Mesodermal cell (in vitro differentiated cells): ENCODE data around the gene ZGLP1.
A peak's percentile ranks its signal among the peaks of the same experiment; 100 is the strongest.

Source experiments
- H3K27ac ChIP-seq: 2 replicates; pipeline ENCODE4 v1.7.0; 2013; ENCODE audit warnings: mild to moderate bottlenecking, low read depth, low read length, moderate library complexity; ENCODE audit not compliant: severe bottlenecking
- H3K36me3 ChIP-seq: 2 replicates; pipeline ENCODE4 v1.7.1; 2013; ENCODE audit warnings: mild to moderate bottlenecking, low read length, moderate library complexity; ENCODE audit not compliant: control insufficient read depth, insufficient read depth
- H3K4me1 ChIP-seq: one replicate; pipeline ENCODE4 v1.7.1; 2013; ENCODE audit warnings: mild to moderate bottlenecking, low read length; ENCODE audit not compliant: insufficient read depth, control insufficient read depth, poor library complexity, severe bottlenecking
- H3K4me3 ChIP-seq: 2 replicates; pipeline ENCODE4 v1.7.0; 2013; ENCODE audit warnings: low read length, control low read depth, mild to moderate bottlenecking; ENCODE audit not compliant: insufficient read depth, poor library complexity, severe bottlenecking; ENCODE audit errors: extremely low read depth
- H3K9me3 ChIP-seq: 2 replicates; pipeline ENCODE4 v1.7.1; 2013; ENCODE audit warnings: mild to moderate bottlenecking, low read length, moderate library complexity; ENCODE audit not compliant: control insufficient read depth
- WGBS, 2 experiments: methylation state at CpG; one replicate each; pipeline ENCODE4 v1.1.5; 2013; ENCODE audit warnings: missing lambda C conversion rate in 2 of 2; ENCODE audit not compliant: insufficient coverage in 2 of 2; 5-methylcytosine and 5-hydroxymethylcytosine counted together

Gene ZGLP1

DNA sequence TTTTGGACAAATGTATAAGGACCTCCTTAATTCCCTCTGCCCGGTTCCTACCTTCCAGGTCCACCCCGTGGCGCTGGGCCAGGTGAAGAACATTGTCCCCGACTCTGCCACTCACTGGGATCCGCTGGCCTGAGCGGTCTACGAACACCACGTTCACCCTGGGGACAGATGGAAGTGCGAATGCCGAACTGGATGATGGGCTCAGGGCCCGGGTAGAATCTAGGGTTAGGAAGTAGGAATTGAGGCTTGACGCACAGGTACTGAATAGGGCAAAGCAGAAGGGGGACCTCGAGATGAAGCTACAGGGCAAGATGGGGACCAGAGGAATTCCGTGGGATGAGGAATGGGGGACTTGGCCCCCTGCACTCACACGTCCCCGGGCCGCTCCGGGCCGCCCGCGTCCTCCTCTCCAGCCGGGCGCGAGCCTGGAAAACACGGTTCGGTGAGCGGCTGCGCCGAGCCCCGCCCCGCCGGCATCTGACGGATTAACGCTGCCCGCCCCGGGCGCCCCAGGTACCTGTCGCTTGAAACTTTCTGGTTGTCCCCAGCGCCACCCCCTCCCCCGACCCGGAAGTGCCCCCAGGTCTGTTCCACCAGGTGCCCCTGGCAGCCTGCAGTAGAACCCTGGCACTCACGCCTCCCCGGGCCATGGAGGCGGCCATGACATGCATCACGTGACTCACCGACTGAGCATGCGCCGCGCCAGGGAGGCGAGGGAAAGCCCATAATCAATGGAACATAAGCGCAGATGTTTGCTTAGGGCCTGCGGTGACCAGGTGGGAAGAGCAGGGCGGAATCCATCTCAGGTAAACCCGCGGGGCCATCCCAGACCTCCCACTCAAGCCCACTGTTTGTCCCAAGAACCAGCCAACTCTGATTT is 6.0 kb upstream of the ZGLP1 start, which contains the start of gene FDX2:
TSS of gene FDX2 (minus strand) at position 681 of the 880 bp plus-strand sequence. CDS start at position 662, 19 bp downstream.
- Histone ChIP-seq H3K36me3 (peaks cover 50% of the 10 kb centered on the region), H3K4me3 (peak within 1 kb of the TSS; percentile 85), H3K4me1 (peaks cover 4% of the 10 kb centered on the region), H3K27ac (peak within 1 kb of the TSS; percentile 36), H3K9me3 (no peaks in the 10 kb centered on the region)
- WGBS, 2 experiments = 1 to 3% methylated on average over 38 to 47 of the region's 55 CpGs

DNA sequence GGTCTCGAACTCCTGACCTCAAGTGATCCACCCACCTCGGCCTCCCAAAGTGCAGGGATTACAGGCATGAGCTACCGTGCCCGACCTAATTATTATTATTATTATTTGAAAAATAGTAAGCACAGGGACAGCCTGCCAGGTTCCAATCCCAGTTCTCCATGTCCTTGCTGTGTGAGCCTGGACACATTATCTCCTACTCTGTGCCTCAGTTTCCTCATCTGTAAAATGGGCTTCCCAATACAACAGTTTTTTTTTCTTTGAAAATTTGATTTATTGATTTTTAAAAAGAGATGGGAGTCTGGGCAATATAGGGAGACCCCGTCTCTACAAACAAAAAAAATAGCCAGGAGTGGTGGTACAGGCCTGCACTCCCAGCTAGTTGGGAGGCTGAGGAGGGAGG is 3.3 kb downstream of the ZGLP1 start:
- peaks cover 14% of the 10 kb centered on the region for H3K36me3 ChIP-seq
- no peak overlapping the region for H3K4me3 ChIP-seq
- no peaks in the 10 kb centered on the region for H3K9me3 ChIP-seq
- H3K27ac ChIP-seq = no peak overlapping the region
- WGBS, 2 experiments = 100% methylated on average over 1 of the region's 5 CpGs; no CpG with 5 or more reads in 1 of the 2 experiments
- H3K4me1 ChIP-seq = peaks cover 5% of the 10 kb centered on the region

DNA sequence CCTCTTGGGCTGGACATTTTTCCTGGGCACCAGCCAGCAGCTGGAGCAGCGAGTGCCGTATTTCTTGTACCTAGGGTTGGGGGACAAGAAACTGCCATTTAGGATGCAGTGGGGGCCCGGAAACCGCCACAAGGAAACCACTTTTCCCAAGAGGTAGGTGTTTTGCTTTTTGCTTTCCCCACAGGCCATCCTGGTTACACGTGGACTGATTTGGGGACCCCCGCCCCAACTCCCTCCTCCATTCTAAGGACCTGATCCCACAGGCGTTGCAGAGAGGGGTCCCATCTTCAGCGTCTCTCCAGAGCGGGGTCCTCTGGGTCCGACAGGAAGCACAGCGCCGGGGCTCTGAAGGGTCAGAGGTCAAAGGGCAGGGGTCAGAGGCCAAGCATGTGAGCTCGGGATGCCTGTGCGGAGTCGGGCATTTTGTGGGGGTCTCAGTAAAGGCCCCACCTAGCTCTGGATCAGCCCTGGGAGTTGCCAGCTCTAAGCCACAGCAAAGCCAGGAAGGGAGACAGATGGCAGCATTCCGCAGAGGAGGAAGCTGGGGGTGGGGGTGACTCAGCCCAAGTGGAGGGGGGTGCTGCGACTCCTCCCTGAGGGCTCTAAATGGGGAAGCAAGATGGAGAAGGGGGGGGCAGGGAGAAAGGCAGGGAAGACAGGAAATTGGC is 4.3 kb downstream of the ZGLP1 start:
- Histone ChIP-seq H3K4me3 (no peak overlapping the region), H3K27ac (no peak overlapping the region), H3K4me1 (peaks cover 5% of the 10 kb centered on the region), H3K36me3 (peaks cover 11% of the 10 kb centered on the region), H3K9me3 (no peaks in the 10 kb centered on the region)
- 95 to 96% methylated on average over 13 to 17 of the region's 17 CpGs for WGBS, 2 experiments

DNA sequence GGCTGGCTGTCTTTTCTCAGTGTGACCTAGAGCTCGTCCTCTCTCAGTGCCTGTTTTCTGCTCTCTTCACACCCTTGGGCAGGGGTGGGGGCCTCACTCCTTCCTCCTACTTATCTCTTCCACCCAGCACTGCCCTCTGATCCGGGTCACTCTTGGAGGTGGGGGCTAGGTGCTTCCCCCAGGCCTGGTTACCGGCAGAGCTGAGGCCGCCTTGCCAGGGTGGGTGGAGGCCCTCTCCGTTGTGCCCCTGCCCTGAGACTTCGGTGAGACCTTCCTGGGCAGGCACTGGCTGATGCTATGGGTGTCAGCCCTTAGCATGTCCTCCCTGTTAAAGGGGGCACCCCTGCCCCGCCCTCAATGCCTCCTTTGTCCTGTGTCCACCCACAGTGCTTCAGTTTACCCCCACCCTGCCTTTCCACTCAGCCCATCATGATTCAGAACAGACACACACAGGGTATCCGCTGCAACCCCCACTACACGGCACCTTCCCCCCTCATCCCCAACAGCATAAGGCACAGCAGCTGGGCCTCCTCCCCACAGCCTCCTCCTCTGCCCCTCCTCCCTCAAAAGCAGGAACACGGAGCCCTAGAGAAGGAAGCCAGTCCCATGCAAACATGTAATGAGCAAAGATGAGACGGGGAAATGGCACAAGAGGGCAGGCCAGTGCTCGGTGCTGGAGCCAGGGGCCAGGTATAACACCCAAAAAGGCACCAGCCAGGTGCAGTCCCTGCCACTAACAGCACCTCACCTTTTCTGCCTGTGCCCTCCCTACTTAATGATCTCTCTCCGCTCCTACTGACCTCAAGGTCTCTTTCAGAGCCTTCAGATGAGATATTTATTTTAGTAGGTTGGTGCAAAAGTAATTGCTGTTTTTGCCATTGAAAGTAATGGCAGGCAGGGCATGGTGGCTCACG is 9.8 kb downstream of the ZGLP1 start:
- no peak overlapping the region for H3K4me3 ChIP-seq
- no peak overlapping the region for H3K27ac ChIP-seq
- 76 to 81% methylated on average over 9 to 11 of the region's 14 CpGs for WGBS, 2 experiments

DNA sequence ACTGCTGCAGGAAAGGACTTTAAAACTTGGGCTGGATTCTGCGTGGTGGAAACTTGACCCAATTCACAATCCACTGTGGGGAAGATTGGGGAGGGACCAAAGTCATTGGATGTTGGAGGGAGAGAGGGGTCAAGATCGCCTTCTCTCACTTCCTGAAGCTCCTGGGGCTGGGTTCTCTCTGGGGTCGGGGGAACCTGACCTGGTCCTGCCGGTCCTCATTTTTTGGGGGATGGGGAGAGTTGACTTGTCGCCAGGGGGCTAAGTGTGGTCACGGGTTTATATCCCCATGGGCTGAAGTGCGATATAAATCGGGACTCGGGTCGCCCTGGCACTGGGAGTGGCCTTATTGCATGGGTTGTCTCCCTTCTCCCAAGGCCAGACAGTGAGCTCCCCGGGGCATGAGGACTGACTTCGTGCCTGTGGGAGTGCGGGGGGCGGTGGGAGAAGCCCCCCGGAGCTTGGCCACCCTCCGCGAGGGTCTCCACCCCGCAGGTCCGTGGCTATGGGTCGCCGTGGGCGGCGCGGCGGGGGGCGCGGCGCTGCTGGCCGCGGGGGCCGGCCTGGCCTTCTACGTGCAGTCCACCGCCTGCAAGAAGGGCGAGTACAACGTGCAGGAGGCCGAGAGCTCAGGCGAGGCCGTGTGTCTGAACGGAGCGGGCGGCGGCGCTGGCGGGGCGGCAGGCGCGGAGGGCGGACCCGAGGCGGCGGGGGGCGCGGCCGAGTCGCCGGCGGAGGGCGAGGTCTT is 13.6 kb downstream of the ZGLP1 start:
- Histone ChIP-seq H3K4me1 (peaks cover 6% of the 10 kb centered on the region), H3K4me3 (no peak overlapping the region), H3K9me3 (no peaks in the 10 kb centered on the region), H3K27ac (no peak overlapping the region), H3K36me3 (no peaks in the 10 kb centered on the region)
- WGBS, 2 experiments = 2% methylated on average over 44 to 46 of the region's 58 CpGs

More for the DNA sequence above, 9.8 kb downstream of the ZGLP1 start:
- no peaks in the 10 kb centered on the region for H3K9me3 ChIP-seq
- H3K36me3 ChIP-seq = no peaks in the 10 kb centered on the region
- H3K4me1 ChIP-seq = no peaks in the 10 kb centered on the region

DNA sequence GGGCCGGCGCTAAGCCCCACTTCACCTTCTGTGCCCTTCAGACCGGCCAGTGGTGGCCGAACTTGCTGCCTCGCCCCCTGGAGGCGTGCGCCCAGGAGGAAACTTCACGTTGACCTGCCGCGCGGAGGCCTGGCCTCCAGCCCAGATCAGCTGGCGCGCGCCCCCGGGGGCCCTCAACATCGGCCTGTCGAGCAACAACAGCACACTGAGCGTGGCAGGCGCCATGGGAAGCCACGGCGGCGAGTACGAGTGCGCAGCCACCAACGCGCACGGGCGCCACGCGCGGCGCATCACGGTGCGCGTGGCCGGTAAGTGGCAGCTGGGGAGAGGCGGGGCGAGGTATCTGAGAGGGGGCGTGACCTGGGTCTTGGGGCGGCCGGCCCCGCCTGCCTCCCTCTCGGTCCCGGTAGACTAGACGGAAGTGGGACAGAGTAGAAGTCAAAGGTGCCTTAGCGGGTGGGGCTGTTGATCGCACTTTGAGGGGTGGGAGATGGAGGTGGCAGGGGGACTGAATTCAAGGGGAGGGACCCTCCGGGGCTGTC is 14.2 kb downstream of the ZGLP1 start:
- Histone ChIP-seq H3K36me3 (no peaks in the 10 kb centered on the region), H3K27ac (no peak overlapping the region), H3K4me3 (no peak overlapping the region), H3K4me1 (peaks cover 12% of the 10 kb centered on the region), H3K9me3 (no peaks in the 10 kb centered on the region)
- WGBS, 2 experiments = 9 to 13% methylated on average over 16 to 46 of the region's 48 CpGs

DNA sequence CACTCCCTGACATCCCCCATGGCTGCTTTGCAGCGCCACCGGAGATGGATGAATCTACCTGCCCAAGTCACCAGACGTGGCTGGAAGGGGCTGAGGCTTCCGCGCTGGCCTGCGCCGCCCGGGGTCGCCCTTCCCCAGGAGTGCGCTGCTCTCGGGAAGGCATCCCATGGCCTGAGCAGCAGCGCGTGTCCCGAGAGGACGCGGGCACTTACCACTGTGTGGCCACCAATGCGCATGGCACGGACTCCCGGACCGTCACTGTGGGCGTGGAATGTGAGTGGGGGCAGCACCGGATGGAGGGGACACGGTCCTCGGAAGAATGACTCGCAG is 15.3 kb downstream of the ZGLP1 start:
- 16 to 18% methylated on average over 22 to 25 of the region's 25 CpGs for WGBS, 2 experiments
- peaks cover 14% of the 10 kb centered on the region for H3K4me1 ChIP-seq
- H3K27ac ChIP-seq = no peak overlapping the region
- H3K9me3 ChIP-seq = no peaks in the 10 kb centered on the region
- H3K4me3 ChIP-seq = no peak overlapping the region
- H3K36me3 ChIP-seq = no peaks in the 10 kb centered on the region

DNA sequence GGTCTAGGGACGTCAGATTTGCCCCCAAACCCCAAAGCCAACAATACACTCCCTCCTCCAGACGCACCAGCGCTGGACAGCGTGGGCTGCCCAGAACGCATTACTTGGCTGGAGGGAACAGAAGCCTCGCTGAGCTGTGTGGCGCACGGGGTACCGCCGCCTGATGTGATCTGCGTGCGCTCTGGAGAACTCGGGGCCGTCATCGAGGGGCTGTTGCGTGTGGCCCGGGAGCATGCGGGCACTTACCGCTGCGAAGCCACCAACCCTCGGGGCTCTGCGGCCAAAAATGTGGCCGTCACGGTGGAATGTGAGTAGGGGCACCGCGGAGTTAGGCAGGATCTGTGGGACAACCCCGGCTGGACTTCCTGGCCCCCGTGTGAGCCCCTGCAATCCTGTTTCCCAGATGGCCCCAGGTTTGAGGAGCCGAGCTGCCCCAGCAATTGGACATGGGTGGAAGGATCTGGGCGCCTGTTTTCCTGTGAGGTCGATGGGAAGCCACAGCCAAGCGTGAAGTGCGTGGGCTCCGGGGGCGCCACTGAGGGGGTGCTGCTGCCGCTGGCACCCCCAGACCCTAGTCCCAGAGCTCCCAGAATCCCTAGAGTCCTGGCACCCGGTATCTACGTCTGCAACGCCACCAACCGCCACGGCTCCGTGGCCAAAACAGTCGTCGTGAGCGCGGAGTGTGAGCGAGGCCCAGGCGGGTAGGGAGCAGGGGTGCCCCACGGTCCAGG is 15.8 kb downstream of the ZGLP1 start:
- 37 to 46% methylated on average over 40 to 48 of the region's 49 CpGs for WGBS, 2 experiments

DNA sequence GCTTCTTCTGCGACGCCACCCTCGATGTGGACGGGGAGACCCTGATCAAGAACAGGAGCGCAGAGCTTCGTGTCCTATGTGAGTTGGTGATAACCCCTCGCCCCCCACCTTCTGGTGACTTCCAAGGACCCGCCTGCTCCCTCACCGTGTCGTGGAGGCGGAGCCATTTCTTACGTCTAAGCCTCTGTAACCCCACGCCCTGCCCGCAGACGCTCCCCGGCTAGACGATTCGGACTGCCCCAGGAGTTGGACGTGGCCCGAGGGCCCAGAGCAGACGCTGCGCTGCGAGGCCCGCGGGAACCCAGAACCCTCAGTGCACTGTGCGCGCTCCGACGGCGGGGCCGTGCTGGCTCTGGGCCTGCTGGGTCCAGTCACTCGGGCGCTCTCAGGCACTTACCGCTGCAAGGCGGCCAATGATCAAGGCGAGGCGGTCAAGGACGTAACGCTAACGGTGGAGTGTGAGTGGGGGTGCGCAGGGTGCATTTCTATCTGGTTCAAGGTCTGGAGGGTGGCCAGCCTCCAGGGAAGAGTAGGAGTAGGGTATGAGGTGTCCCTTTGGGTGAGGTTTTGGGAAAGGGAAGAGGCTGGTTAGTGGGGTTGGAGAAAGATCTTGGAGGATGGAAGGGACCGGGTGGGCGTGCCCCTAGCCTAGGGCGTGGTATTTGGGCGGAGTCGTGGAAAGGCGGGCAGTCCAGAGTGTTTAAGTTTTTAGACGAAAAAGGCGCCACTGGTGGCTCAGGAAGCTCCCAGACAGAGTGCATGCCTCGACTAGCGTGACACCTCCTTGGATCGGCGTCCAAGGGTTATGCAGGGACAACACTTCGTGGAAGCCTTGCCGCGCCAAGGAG is 16.6 kb downstream of the ZGLP1 start:
- Histone ChIP-seq H3K27ac (no peak overlapping the region), H3K4me1 (peaks cover 14% of the 10 kb centered on the region), H3K36me3 (no peaks in the 10 kb centered on the region), H3K4me3 (peak overlapping the region; percentile 6), H3K9me3 (no peaks in the 10 kb centered on the region)
- WGBS, 2 experiments = 29 to 30% methylated on average over 50 to 51 of the region's 56 CpGs

More for the DNA sequence above, 15.8 kb downstream of the ZGLP1 start:
- Histone ChIP-seq H3K4me3 (no peak overlapping the region), H3K27ac (no peak overlapping the region), H3K4me1 (peaks cover 14% of the 10 kb centered on the region), H3K9me3 (no peaks in the 10 kb centered on the region), H3K36me3 (no peaks in the 10 kb centered on the region)
